ENCODE data around the gene NUDT6.
"Not testable (repeated sequence)": the region's sequence is repeated elsewhere in the genome, so short reads cannot be mapped to it uniquely, and the experiment has no call there.

NUDT6 gene

GRCh38 chr4:122847931-122848330 is 74.5 kb downstream of the NUDT6 start:
- H3K27ac ChIP-seq: no peak overlapping the region
- TF ChIP-seq ZFX (IDR thresholded peaks at IDR 0.05) (no peak), CTCF (conservative IDR thresholded peaks at IDR 0.05) (no peak)

DNA sequence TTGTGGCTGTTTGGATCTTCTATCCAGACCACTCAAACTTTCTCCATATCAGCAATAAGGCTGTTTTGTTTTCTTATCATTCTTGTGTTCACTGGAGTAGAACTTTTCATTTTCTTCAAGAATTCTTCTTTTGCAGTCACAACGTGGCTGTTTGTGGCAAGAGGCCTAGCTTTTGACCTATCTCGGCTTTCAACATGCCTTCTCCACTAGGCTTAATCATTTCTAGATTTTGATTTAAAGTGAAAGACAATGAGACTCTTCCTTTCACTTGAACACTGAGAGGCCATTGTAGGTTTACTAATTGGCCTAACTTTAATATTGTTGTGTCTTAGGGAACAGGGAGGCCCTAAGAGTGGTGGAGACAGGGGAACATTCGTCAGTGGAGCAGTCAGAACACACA is 76.6 kb downstream of the NUDT6 start:
- H3K27ac ChIP-seq: no peak overlapping the region
- TF ChIP-seq CTCF (conservative IDR thresholded peaks at IDR 0.05) (no peak), ZFX (IDR thresholded peaks at IDR 0.05) (no peak)

DNA sequence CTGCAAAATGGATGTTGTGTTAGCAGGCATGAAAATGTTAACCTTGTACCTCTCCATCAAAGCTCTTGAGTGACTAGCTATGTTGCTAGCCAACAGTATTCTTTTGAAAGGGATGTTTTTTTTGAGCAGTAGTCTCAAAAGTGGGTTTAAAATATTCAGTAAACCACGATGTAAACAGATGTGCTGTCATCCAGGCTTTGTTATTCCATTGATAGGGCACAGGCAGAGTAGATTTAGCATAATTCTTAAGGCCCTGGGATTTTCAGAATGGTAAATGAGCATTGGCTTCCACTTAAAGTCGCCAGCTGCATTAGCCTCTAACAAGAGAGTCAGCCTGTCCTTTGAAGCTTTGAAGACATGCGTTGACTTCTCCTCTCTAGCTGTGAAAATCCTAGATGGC is 77.3 kb downstream of the NUDT6 start:
- H3K27ac ChIP-seq: no peak overlapping the region
- TF ChIP-seq ZFX (IDR thresholded peaks at IDR 0.05) (no peak), CTCF (conservative IDR thresholded peaks at IDR 0.05) (no peak)

DNA sequence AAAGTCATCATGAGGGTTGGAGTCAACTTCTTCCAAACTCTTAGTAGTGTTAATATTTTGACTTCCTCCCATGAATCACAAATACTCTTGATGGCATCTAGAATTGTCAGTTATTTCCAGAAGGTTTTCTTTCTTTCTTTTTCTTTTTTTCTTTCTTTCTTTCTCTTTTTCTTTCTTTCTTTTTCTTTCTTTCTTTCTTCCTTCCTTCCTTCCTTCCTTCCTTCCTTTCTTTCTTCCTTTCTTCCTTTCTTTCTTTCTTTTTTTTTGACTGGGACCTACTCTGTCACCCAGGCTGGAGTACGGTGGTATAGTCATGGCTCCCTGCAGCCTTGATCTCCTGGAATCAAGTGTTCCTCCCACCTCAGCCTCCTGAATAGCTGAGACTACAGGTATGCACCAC is 78.0 kb downstream of the NUDT6 start:
- H3K27ac ChIP-seq: not testable (repeated sequence)

- H3K27ac ChIP-seq: no peak overlapping the region
- TF ChIP-seq ZFX (IDR thresholded peaks at IDR 0.05): no peak
- no peak for TF ChIP-seq CTCF (conservative IDR thresholded peaks at IDR 0.05)
Measured at GRCh38 chr4:122842984-122843531, 79.3 kb downstream of the NUDT6 start.
